GM20431 (cell line): Measurements from ENCODE around the gene NCKAP5.

Experiments
- in situ Hi-C: fragments of 300-500 bp; cut with MseI, MboI; formaldehyde crosslinking; loops from one replicate; pipeline ENCODE4 v1.15.0; 2020; ENCODE audit warnings: low sequenced_read_pairs; ENCODE audit not compliant: unreplicated experiment

Gene NCKAP5

GRCh38 chr2:133086176-133086575, 482.1 kb downstream of the NCKAP5 start:
- in situ Hi-C loops: no loop called here

GRCh38 chr2:133085646-133086045, 482.6 kb downstream of the NCKAP5 start:
- in situ Hi-C loops: no loop called here

- in situ Hi-C loops: no loop called here
Measured at GRCh38 chr2:133082034-133082433, 486.2 kb downstream of the NCKAP5 start.

- in situ Hi-C loops: no loop called here
Measured at GRCh38 chr2:133080822-133081221, 487.4 kb downstream of the NCKAP5 start.

- in situ Hi-C loops: no loop called here
Measured at GRCh38 chr2:133078667-133079411, 489.4 kb downstream of the NCKAP5 start.

- in situ Hi-C loops: no loop called here
Measured at GRCh38 chr2:133077269-133077822, 490.9 kb downstream of the NCKAP5 start.

- in situ Hi-C loops: no loop called here
Measured at GRCh38 chr2:133072837-133073694, 495.2 kb downstream of the NCKAP5 start.

GRCh38 chr2:133063775-133064174, 504.5 kb downstream of the NCKAP5 start:
- in situ Hi-C loops: no loop called here

- in situ Hi-C loops: no loop called here
Measured at GRCh38 chr2:133062931-133063665, 505.2 kb downstream of the NCKAP5 start.

- in situ Hi-C loops: no loop called here
Measured at GRCh38 chr2:133061874-133062593, 506.2 kb downstream of the NCKAP5 start.

- in situ Hi-C loops: no loop called here
Measured at GRCh38 chr2:133054297-133054696, 514.0 kb downstream of the NCKAP5 start.

GRCh38 chr2:133053541-133053940, 514.7 kb downstream of the NCKAP5 start:
- in situ Hi-C loops: no loop called here

GRCh38 chr2:133045787-133046186, 522.5 kb downstream of the NCKAP5 start:
- in situ Hi-C loops: no loop called here

- in situ Hi-C loops: no loop called here
Measured at GRCh38 chr2:133044556-133044955, 523.7 kb downstream of the NCKAP5 start.

- in situ Hi-C loops: no loop called here
Measured at GRCh38 chr2:133040170-133040569, 528.1 kb downstream of the NCKAP5 start.

GRCh38 chr2:133039531-133039930, 528.7 kb downstream of the NCKAP5 start:
- in situ Hi-C loops: no loop called here

- in situ Hi-C loops: no loop called here
Measured at GRCh38 chr2:133026536-133027177, 541.6 kb downstream of the NCKAP5 start.

GRCh38 chr2:133025004-133025403, 543.3 kb downstream of the NCKAP5 start:
- in situ Hi-C loops: no loop called here
